Measurements from ENCODE around the gene ARHGAP20. TPM values are rescaled to one million over a fixed set of nuclear protein-coding genes. Genes with fewer than 3 reads are reported as not detected.

Gene ARHGAP20
- total and polyA plus RNA-seq, 2 experiments from 2014 or later: 0.31 TPM; not detected in 1

DNA sequence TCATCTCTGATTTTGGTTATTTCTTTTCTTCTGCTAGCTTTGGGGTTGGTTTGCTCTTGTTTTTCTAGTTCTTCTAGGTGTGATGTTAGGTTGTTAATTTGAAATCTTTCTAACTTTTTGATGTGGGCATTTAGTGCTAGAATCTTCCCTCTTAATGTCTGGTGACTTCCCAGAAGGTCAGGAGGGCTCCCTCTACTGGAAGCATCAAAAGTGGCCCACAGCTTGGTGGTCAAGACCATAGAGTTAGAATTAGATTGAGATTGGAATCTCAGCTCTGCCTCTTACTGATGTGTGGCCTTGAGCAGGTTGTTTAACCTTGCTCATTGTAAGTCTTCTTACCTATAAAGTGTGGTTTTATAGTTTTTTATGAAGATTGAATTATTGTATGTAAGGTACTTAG, 183.2 kb downstream of the ARHGAP20 start:
- ATAC-seq (peak; percentile 58), DNase-seq (ENCODE audit: low spot score) (peak; percentile 65)
- no peaks in the 10 kb centered on the region for H3K4me1 ChIP-seq (ENCODE audit: insufficient read depth)
- peaks cover 2% of the 10 kb centered on the region for H3K27me3 Mint-ChIP-seq (ENCODE audit: insufficient read depth, low read depth, poor library complexity)
- no peak overlapping the region for H3K4me3 Mint-ChIP-seq
- no peaks in the 10 kb centered on the region for H3F3A ChIP-seq (replicated peaks; ENCODE audit: low read depth)
- peaks cover 10% of the 10 kb centered on the region; the same call in 1 of the 2 replicates for H3K9me2 ChIP-seq (ENCODE audit: insufficient read depth)
- H3K4me3 ChIP-seq: no peak overlapping the region
- H3K27ac ChIP-seq (ENCODE audit: low read depth): no peak overlapping the region
- peaks cover 28% of the 10 kb centered on the region for H3K9me3 Mint-ChIP-seq
- no peaks in the 10 kb centered on the region for H3K36me3 ChIP-seq (ENCODE audit: insufficient read depth)
- no peak overlapping the region for H2AFZ ChIP-seq
- H3K27me3 ChIP-seq (ENCODE audit: insufficient read depth): no peaks in the 10 kb centered on the region
- TF ChIP-seq CREB1 (CRISPR knock-in tag; IDR thresholded peaks at IDR 0.05; ENCODE audit: low read depth) (no peak), EZH2phosphoT487 (IDR thresholded peaks at IDR 0.05; ENCODE audit: unreplicated experiment) (no peak), ZNF114 (CRISPR knock-in tag; IDR thresholded peaks at IDR 0.05) (no peak), NANOG (IDR thresholded peaks at IDR 0.05; ENCODE audit: borderline replicate concordance) (no peak)
- TF ChIP-seq, protein P1, sequence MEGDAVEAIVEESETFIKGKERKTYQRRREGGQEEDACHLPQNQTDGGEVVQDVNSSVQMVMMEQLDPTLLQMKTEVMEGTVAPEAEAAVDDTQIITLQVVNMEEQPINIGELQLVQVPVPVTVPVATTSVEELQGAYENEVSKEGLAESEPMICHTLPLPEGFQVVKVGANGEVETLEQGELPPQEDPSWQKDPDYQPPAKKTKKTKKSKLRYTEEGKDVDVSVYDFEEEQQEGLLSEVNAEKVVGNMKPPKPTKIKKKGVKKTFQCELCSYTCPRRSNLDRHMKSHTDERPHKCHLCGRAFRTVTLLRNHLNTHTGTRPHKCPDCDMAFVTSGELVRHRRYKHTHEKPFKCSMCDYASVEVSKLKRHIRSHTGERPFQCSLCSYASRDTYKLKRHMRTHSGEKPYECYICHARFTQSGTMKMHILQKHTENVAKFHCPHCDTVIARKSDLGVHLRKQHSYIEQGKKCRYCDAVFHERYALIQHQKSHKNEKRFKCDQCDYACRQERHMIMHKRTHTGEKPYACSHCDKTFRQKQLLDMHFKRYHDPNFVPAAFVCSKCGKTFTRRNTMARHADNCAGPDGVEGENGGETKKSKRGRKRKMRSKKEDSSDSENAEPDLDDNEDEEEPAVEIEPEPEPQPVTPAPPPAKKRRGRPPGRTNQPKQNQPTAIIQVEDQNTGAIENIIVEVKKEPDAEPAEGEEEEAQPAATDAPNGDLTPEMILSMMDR (conservative IDR thresholded peaks at IDR 0.05; ENCODE audit: low read depth in 2 of 2): peak; percentile 75 to 82
- no peaks in the 10 kb centered on the region for H3K79me2 ChIP-seq (replicated peaks; ENCODE audit: insufficient read depth)
- peaks cover 8% of the 10 kb centered on the region; the same call in 2 of the 3 replicates for H3K36me3 Mint-ChIP-seq (ENCODE audit: low read depth)
- no peak overlapping the region for H3K4me2 ChIP-seq
- no peaks in the 10 kb centered on the region for H4K20me1 ChIP-seq (replicated peaks; ENCODE audit: insufficient read depth)
- no peaks in the 10 kb centered on the region for H3K4me1 Mint-ChIP-seq
- H3K27ac Mint-ChIP-seq: no peak overlapping the region

DNA sequence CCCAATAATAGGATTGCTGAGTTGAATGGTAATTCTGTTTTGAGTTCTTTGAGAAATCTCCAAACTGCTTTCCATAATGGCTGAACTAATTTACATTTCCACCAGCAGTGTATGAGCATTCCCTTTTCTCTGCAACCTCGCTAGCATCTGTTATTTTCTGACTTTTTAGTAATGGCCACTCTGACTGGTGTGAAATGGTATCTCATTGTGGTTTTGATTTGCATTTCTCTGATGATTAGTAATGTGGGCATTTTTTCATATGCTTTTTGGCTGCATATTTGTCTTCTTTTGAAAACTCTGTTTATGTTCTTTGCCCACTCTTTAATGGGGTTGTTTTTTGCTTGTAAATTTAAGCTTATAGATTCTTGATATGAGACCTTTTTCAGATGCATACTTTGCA, 185.1 kb downstream of the ARHGAP20 start:
- peaks cover 21% of the 10 kb centered on the region for H3K9me3 Mint-ChIP-seq
- Histone ChIP-seq H3K4me3 (no peak overlapping the region), H2AFZ (no peak overlapping the region), H3K4me2 (no peak overlapping the region), H3K27me3 (ENCODE audit: insufficient read depth) (no peaks in the 10 kb centered on the region), H3F3A (replicated peaks; ENCODE audit: low read depth) (no peaks in the 10 kb centered on the region), H3K4me1 (ENCODE audit: insufficient read depth) (no peaks in the 10 kb centered on the region), H4K20me1 (replicated peaks; ENCODE audit: insufficient read depth) (no peaks in the 10 kb centered on the region), H3K36me3 (ENCODE audit: insufficient read depth) (no peaks in the 10 kb centered on the region), H3K27ac (ENCODE audit: low read depth) (no peak overlapping the region), H3K79me2 (replicated peaks; ENCODE audit: insufficient read depth) (no peaks in the 10 kb centered on the region), H3K9me2 (ENCODE audit: insufficient read depth) (peaks cover 8% of the 10 kb centered on the region; the same call in 1 of the 2 replicates)
- ATAC-seq (no peak), DNase-seq (ENCODE audit: low spot score) (no peak)
- peaks cover 8% of the 10 kb centered on the region; the same call in 2 of the 3 replicates for H3K36me3 Mint-ChIP-seq (ENCODE audit: low read depth)
- no peak overlapping the region for H3K27ac Mint-ChIP-seq
- no peak overlapping the region for H3K4me3 Mint-ChIP-seq
- peaks cover 2% of the 10 kb centered on the region for H3K27me3 Mint-ChIP-seq (ENCODE audit: insufficient read depth, low read depth, poor library complexity)
- TF ChIP-seq, protein P1 (conservative IDR thresholded peaks at IDR 0.05; ENCODE audit: low read depth in 2 of 2): no peak
- TF ChIP-seq JUNB (IDR thresholded peaks at IDR 0.05; ENCODE audit: unreplicated experiment) (no peak), NANOG (IDR thresholded peaks at IDR 0.05; ENCODE audit: borderline replicate concordance) (no peak)
- TF ChIP-seq, protein P2, sequence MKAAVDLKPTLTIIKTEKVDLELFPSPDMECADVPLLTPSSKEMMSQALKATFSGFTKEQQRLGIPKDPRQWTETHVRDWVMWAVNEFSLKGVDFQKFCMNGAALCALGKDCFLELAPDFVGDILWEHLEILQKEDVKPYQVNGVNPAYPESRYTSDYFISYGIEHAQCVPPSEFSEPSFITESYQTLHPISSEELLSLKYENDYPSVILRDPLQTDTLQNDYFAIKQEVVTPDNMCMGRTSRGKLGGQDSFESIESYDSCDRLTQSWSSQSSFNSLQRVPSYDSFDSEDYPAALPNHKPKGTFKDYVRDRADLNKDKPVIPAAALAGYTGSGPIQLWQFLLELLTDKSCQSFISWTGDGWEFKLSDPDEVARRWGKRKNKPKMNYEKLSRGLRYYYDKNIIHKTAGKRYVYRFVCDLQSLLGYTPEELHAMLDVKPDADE (IDR thresholded peaks at IDR 0.05): no peak
- no peaks in the 10 kb centered on the region for H3K4me1 Mint-ChIP-seq

Data from GM23338 (cell line).